Right atrium auricular region (tissue), 2 donors: ENCODE measurements around the gene NTN3. TPM values are rescaled to one million over a fixed set of nuclear protein-coding genes. Genes with fewer than 3 reads are reported as not detected.
"Not testable (repeated sequence)": the region's sequence is repeated elsewhere in the genome, so short reads cannot be mapped to it uniquely, and the experiment has no call there.

ENCODE experiments used
- DNase-seq: peaks from one replicate; pipeline ENCODE4 v3.0.0-alpha.2; 2019; ENCODE audit warnings: low spot score
- H3K27ac ChIP-seq, 2 donors: fragments of 200-600 bp; sonication (generic); 1 replicate in 1 of 2; 2 replicates in 1 of 2; pipeline ENCODE4 v1.5.1; 2016 to 2019
- H3K27me3 ChIP-seq, 2 donors: fragments of 200-600 bp; sonication (generic); one replicate each; pipeline versions ENCODE4 v1.5.1 to v1.6.0; 2017 to 2019
- H3K36me3 ChIP-seq: fragments of 200-600 bp; sonication (generic); one replicate; pipeline ENCODE4 v1.5.1; 2016
- H3K4me1 ChIP-seq, 2 donors: fragments of 200-600 bp; sonication (generic); one replicate each; pipeline versions ENCODE4 v1.5.1 to v1.6.0; 2017 to 2019
- H3K4me3 ChIP-seq, 2 donors: fragments of 200-600 bp; sonication (generic); 1 replicate in 1 of 2; 2 replicates in 1 of 2; pipeline ENCODE4 v1.5.1; 2017 to 2019; ENCODE audit warnings: mild to moderate bottlenecking in 1 of 2, moderate library complexity in 1 of 2
- H3K9me3 ChIP-seq, 2 donors: fragments of 200-600 bp; sonication (generic); one replicate each; pipeline ENCODE4 v1.5.1; 2019
- total RNA-seq, 2 donors: library from RNA; depleted of rRNA; stranded (reverse); fragments of >200 nt; gene quantifications; one replicate each; pipeline ENCODE4 v1.1.0, GENCODE V29; 2016
- TF ChIP-seq, protein P1 (sequence below), 2 donors: fragments of 200-600 bp; sonication (generic); IDR thresholded peaks; one replicate each; pipeline ENCODE4 v1.5.1; 2019; ENCODE audit warnings: antibody characterized with exemption in 2 of 2

The NTN3 gene
- total RNA-seq, 2 donors from 2014 or later: 0.22 to 0.51 TPM

DNA sequence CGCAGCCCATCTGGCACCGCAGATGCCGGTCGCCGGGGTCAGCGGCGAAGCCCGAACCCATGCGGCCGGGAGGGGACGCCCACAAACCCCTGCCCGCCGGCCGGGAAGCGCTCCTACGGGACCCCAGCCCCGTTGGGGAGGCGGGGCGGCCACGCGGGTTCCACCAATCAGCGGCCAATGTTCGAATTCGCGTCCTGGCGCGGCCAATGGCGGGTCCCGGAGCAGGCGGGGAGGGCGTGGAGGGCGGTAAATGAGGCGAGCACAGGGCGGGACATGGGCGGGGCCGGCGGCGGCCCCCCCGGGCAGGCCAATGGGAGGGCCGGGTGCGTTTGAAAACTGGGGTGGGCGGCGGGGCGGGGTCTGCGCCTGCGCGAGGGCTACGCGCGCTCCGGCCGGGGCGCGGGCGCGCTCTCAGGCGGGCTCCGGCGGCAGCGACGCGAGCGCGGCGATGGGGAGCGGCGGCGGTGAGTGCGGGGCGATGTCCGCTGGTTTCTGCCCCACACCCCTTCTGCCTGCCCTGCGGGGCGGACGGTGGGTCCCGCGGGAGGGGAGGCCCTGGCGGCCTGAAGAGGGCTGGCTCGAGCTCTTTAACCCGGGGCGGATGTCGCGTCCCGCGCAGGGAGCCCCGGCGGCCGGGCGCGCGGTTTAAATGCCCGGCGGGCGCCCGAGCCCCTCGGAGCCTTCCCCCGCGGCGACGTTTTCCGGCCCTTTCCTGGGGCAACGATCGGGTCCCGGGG, 41.9 kb upstream of the NTN3 start, which contains the start of gene CCNF:
Gene CCNF, plus strand, starts transcription at position 414 of the 737 bp plus-strand sequence. Its CDS starts 35 bp downstream, at position 449.
- Histone ChIP-seq H3K27ac (peak within 1 kb of the TSS; percentile 73 to 77), H3K9me3 (no peaks in the 10 kb centered on the region), H3K4me1 (peaks cover 0 to 11% of the 10 kb centered on the region in 2 donors), H3K36me3 (peaks cover 6% of the 10 kb centered on the region), H3K4me3 (peak within 1 kb of the TSS; percentile 75 to 83), H3K27me3 (no peaks in the 10 kb centered on the region)
- TF ChIP-seq, protein P1, sequence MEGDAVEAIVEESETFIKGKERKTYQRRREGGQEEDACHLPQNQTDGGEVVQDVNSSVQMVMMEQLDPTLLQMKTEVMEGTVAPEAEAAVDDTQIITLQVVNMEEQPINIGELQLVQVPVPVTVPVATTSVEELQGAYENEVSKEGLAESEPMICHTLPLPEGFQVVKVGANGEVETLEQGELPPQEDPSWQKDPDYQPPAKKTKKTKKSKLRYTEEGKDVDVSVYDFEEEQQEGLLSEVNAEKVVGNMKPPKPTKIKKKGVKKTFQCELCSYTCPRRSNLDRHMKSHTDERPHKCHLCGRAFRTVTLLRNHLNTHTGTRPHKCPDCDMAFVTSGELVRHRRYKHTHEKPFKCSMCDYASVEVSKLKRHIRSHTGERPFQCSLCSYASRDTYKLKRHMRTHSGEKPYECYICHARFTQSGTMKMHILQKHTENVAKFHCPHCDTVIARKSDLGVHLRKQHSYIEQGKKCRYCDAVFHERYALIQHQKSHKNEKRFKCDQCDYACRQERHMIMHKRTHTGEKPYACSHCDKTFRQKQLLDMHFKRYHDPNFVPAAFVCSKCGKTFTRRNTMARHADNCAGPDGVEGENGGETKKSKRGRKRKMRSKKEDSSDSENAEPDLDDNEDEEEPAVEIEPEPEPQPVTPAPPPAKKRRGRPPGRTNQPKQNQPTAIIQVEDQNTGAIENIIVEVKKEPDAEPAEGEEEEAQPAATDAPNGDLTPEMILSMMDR (IDR thresholded peaks at IDR 0.05): peak in 1 of 2 donors; percentile 16
- peak; percentile 97 for DNase-seq

DNA sequence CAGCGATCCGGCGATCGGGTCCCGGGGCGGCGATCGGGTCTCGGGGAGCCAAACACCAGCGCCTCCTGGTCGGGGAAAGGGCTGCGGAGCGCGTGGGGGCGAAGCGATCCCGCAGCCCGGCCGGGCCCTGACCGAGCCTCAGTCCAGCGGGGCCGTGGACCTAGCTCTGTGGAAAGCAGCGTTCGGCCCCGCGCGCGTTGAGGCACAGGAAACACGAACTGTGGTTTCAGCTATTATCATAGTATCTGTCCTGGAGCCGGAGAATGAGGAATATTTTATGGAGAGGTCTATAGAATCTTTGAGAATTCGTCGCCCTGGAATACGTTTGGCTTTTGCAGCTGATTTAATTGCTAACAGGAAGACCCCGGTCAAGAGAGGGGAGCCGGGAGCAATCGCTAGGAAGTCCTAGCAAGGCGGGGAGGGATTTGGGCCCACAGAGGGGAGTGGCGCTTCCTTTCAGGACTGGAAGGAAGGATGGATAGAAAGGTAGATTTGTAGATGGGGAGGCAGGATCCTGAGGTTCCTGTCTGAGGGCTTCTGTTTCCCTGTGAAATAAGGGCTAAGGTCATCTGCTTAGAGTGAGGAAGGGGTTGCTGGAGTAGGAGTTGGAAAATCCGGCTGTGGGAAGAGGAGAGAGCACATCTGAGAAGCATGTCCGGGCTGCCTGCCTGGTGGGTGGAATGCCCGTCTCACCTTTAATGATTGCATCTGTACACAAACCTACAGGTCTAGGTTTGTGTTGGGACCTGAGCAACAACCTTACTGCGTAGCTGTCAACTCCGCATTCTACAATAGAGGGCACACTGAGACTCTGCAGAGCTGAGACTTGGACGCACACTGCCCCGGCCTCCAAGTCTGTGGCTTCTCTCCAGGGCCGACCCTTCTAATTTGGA, 41.1 kb upstream of the NTN3 start:
- Histone ChIP-seq H3K36me3 (peaks cover 6% of the 10 kb centered on the region), H3K9me3 (no peaks in the 10 kb centered on the region), H3K4me3 (peak overlapping the region; percentile 75 to 83), H3K4me1 (peaks cover 0 to 11% of the 10 kb centered on the region in 2 donors), H3K27ac (peak overlapping the region; percentile 73), H3K27me3 (no peaks in the 10 kb centered on the region)
- DNase-seq: no peak
- TF ChIP-seq, protein P1 (IDR thresholded peaks at IDR 0.05): no peak

DNA sequence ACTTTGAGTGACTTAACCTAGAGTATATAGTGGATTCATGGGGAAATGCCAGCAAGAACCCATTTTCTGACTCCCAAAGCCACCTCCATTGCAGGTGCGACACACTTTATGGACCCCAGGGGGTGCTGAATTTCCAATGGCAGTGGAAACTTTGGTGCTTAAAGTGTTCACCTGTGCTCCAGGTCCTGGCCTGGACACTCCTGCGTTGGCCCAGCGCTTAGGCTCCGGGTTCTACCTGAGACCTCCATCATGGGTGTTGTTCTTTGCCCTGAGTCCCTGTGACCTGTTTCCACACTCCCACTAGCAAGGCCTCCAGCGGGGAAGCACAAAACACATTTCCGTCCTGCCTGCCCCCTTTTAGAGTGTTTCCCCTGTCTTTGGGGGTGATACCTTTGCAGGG, 38.8 kb upstream of the NTN3 start:
- Histone ChIP-seq H3K27ac (no peak overlapping the region), H3K9me3 (no peaks in the 10 kb centered on the region), H3K4me1 (peaks cover 0 to 11% of the 10 kb centered on the region in 2 donors), H3K4me3 (no peak overlapping the region), H3K36me3 (peaks cover 6% of the 10 kb centered on the region), H3K27me3 (no peaks in the 10 kb centered on the region)
- TF ChIP-seq, protein P1 (IDR thresholded peaks at IDR 0.05): no peak
- no peak for DNase-seq

GRCh38 chr16:2432801-2433505, 38.1 kb upstream of the NTN3 start:
- Histone ChIP-seq H3K4me1 (peaks cover 0 to 11% of the 10 kb centered on the region in 2 donors), H3K27me3 (no peaks in the 10 kb centered on the region), H3K27ac (no peak overlapping the region), H3K9me3 (no peaks in the 10 kb centered on the region), H3K4me3 (no peak overlapping the region), H3K36me3 (peaks cover 6% of the 10 kb centered on the region)
- no peak for DNase-seq
- TF ChIP-seq, protein P1 (IDR thresholded peaks at IDR 0.05): no peak

DNA sequence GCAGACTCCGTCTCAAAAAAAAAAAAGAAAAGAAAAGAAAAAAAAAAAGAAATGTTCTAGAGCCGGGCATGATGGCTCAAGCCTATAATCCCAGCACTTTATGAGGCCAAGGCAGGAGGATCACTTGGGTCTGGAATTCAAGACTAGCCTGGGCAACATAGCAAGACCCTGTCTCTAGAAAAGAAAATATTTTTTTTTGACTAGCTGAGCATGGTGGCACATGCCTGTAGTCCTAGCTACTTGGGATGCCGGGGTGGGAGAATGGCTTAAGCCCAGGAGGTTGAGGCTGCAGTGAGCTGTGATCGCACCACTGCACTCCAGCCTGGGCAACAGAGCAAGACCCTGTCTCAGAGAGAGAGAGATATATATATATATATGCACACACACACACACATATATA, 35.9 kb upstream of the NTN3 start:
- H3K9me3 ChIP-seq, H3K4me1 ChIP-seq, H3K27ac ChIP-seq, H3K36me3 ChIP-seq, H3K27me3 ChIP-seq, H3K4me3 ChIP-seq, DNase-seq: not testable (repeated sequence)
